WI38 (cell line): ENCODE measurements around the gene CHAT.

Experiments
- H3K4me3 ChIP-seq: 2 replicates; pipeline ENCODE4 v1.5.1; 2011; ENCODE audit warnings: low read depth, mild to moderate bottlenecking, control low read depth, low read length
- TF ChIP-seq, protein P1 (sequence below): IDR thresholded peaks from 2 replicates; pipeline ENCODE4 v1.5.1; 2012; ENCODE audit warnings: low read depth, mild to moderate bottlenecking, control low read depth, low read length

The CHAT gene

DNA sequence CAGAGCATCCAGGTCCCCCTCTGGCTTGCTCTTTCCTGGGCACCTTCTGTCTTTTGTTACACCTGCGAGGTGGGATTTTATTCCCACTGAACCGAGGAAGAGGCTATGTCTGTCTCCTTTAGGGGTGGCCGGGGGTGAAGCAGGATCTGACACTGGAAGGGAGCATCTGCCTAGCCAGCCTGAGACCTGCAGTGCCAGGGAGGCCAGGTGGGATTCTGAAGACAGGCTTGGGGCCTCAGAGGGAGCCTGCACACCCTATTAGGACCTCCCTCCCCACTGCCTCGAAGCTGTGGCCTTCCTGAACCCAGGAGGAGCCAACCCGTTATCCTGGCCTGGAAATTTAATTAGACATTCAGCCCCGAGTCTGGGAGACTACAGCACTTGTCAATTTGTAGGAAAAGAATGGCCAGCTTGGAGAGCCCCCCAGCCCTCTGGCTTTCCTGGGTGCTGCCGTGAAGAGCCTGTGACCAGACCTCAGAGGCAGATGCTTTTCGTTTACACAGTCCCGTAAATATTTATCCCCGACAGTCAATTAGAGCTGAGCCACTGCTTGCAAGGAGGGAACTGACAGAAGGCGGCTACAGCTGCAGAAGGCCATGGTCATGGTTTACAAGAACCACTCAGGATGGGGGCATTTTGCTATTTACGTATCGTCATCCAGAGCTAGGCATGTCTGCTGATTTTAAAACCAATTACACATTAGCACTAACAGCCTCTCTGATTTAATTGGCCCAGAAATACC, 19.7 kb downstream of the CHAT start:
- H3K4me3 ChIP-seq = no peak overlapping the region
- TF ChIP-seq, protein P1, sequence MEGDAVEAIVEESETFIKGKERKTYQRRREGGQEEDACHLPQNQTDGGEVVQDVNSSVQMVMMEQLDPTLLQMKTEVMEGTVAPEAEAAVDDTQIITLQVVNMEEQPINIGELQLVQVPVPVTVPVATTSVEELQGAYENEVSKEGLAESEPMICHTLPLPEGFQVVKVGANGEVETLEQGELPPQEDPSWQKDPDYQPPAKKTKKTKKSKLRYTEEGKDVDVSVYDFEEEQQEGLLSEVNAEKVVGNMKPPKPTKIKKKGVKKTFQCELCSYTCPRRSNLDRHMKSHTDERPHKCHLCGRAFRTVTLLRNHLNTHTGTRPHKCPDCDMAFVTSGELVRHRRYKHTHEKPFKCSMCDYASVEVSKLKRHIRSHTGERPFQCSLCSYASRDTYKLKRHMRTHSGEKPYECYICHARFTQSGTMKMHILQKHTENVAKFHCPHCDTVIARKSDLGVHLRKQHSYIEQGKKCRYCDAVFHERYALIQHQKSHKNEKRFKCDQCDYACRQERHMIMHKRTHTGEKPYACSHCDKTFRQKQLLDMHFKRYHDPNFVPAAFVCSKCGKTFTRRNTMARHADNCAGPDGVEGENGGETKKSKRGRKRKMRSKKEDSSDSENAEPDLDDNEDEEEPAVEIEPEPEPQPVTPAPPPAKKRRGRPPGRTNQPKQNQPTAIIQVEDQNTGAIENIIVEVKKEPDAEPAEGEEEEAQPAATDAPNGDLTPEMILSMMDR = no peak

- TF ChIP-seq, protein P1 = no peak
- no peak overlapping the region for H3K4me3 ChIP-seq
These were observed 20.3 kb downstream of the CHAT start for GRCh38 chr10:49634069-49634660.

DNA sequence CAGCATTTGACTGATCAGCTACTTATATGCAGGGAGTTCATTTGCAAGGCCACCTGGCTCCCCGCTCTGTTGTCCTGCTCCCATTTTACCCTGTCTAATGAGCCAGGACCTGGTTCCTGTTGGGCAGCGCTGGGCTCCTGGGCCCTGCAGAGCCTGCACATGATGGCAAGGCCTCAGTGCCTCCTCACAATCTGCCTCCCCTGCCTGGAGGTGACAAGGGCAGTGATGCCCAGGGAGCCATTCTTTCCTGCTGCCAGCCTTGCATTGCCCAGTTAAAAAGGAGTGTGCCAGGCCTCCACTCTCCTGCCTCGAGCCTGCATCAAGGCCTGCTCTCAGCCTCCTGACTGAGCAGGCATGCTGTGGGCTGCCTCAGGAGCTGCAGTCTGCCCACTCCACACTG, 28.5 kb downstream of the CHAT start:
- H3K4me3 ChIP-seq = no peak overlapping the region
- TF ChIP-seq, protein P1 = no peak

DNA sequence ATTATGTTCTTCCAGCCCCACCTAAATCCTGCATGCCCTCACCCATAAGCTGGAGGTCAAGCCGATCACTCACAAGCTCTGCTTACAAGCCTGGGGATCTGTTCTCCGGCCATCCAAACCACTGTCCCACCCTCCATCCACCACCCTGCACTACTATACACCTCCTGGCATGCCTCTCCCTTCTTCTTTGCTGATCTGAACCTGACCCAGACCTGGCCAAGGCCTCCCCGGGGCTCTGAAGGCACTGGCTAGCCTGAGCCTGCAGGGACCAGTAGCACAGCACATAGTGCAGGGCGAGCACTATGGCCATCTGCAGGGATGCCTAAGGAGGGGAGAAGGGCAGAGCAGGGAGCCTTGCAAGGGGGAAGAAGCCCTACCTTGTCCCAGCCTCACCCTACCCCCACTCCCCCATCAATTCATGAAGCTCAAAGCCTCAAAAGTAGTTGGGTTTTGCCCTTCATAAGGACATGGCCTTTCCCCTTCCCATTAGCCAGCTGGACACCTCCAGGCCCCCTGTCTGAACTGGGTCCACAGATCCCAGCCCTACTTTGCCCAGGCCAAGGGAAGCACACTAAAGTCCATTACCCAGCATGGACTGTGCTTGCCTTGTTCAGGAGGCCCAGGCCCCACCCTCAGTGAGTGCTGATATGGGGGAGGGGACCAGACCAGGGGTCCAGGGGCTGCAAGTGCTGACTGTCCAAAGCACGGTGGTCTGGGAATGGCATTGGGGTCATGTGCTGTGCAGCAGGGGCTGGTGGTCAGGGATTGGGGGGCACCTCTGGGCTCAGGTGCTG, 29.6 kb downstream of the CHAT start:
- TF ChIP-seq, protein P1 = no peak
- no peak overlapping the region for H3K4me3 ChIP-seq

DNA sequence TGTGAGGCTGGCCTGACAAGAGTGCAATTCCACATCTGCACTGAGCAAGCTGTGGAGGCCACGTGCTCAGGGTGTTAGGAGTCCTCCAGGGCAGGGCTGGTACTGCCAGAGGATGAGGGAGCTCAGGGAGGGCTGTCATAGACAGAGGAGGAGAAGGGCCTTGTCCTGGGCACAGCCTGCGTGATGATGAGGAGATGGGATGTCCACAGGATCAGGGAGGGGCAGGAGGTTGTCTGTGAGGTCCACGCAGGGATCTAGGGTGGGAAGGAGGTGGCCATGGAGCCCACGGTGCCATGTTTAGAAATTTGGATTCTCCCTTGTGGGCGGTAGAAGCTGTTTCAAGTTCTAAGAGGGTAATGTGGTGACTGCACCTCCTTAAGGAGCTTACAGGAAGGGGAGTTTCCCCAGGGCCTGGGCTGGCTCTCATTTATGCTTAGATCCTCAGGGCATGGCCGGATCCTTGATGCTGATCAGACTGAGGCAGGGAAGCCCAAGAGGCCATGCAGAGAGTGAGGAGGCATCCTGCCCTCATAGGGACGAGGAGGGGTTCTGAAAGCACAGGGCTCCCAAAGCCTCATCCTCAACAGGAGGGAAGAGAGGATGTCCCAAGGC, 30.3 kb downstream of the CHAT start:
- H3K4me3 ChIP-seq = no peak overlapping the region
- TF ChIP-seq, protein P1 = no peak

GRCh38 chr10:49645417-49645816, 31.6 kb downstream of the CHAT start:
- TF ChIP-seq, protein P1 = no peak
- no peak overlapping the region for H3K4me3 ChIP-seq
